Type B pancreatic cell (in vitro differentiated cells): Measurements from ENCODE around the gene CDCA3. TPM values are rescaled to one million over a fixed set of nuclear protein-coding genes. Genes with fewer than 3 reads are reported as not detected.

Experiments
- DNase-seq: peaks from one replicate; pipeline ENCODE4 v3.0.0; 2021; ENCODE audit warnings: mixed read lengths; ENCODE audit not compliant: unreplicated experiment; ENCODE audit errors: extremely low spot score
- H3K27ac Mint-ChIP-seq: 2 replicates; pipeline ENCODE4 v1.8.0; 2021; ENCODE audit warnings: mild to moderate bottlenecking, mixed read lengths
- H3K27me3 Mint-ChIP-seq: 2 replicates; pipeline ENCODE4 v1.8.0; 2021; ENCODE audit warnings: mixed read lengths
- H3K36me3 Mint-ChIP-seq: 2 replicates; pipeline ENCODE4 v1.8.0; 2021; ENCODE audit warnings: mixed read lengths
- H3K4me1 Mint-ChIP-seq: one replicate; pipeline ENCODE4 v1.8.0; 2021; ENCODE audit warnings: mixed read lengths; ENCODE audit not compliant: unreplicated experiment
- H3K4me3 Mint-ChIP-seq: 2 replicates; pipeline ENCODE4 v1.8.0; 2021; ENCODE audit warnings: mild to moderate bottlenecking, mixed read lengths
- H3K9me3 Mint-ChIP-seq: 2 replicates; pipeline ENCODE4 v1.8.0; 2021; ENCODE audit warnings: mixed read lengths
- CTCF ChIP-seq: fragments of 200-600 bp; sonication (generic); conservative IDR thresholded peaks from 2 replicates; pipeline ENCODE4 v1.5.0; 2021; ENCODE audit warnings: antibody characterized with exemption, mild to moderate bottlenecking
- total RNA-seq: library from RNA; stranded (reverse); gene quantifications from 2 replicates; pipeline ENCODE4 v1.2.1, GENCODE V29; 2021; ENCODE audit warnings: low replicate concordance

CDCA3 gene
- total RNA-seq, 1 donor from 2014 or later, result 33.5 TPM

GRCh38 chr12:6838854-6839253, 12.2 kb downstream of the CDCA3 start:
- H3K9me3 Mint-ChIP-seq, result no peaks in the 10 kb centered on the region
- TF ChIP-seq CTCF, result no peak
- peaks cover 28% of the 10 kb centered on the region for H3K36me3 Mint-ChIP-seq
- H3K27ac Mint-ChIP-seq, result no peak overlapping the region
- no peaks in the 10 kb centered on the region for H3K27me3 Mint-ChIP-seq
- no peak overlapping the region for H3K4me3 Mint-ChIP-seq
- no peaks in the 10 kb centered on the region for H3K4me1 Mint-ChIP-seq
- no peak for DNase-seq

- H3K36me3 Mint-ChIP-seq, result peaks cover 25% of the 10 kb centered on the region
- H3K4me1 Mint-ChIP-seq, result no peaks in the 10 kb centered on the region
- H3K4me3 Mint-ChIP-seq, result no peak overlapping the region
- no peak for DNase-seq
- no peaks in the 10 kb centered on the region for H3K9me3 Mint-ChIP-seq
- no peaks in the 10 kb centered on the region for H3K27me3 Mint-ChIP-seq
- H3K27ac Mint-ChIP-seq, result no peak overlapping the region
- TF ChIP-seq CTCF, result no peak
Measured at GRCh38 chr12:6837370-6838060, 13.6 kb downstream of the CDCA3 start.

- no peak for TF ChIP-seq CTCF
- Mint-ChIP-seq H3K27me3 (no peaks in the 10 kb centered on the region), H3K4me1 (no peaks in the 10 kb centered on the region), H3K27ac (no peak overlapping the region), H3K9me3 (no peaks in the 10 kb centered on the region), H3K4me3 (no peak overlapping the region), H3K36me3 (peaks cover 26% of the 10 kb centered on the region)
- no peak for DNase-seq
Measured at GRCh38 chr12:6836851-6837250, 14.2 kb downstream of the CDCA3 start.

GRCh38 chr12:6834873-6835272, 16.2 kb downstream of the CDCA3 start:
- no peak for DNase-seq
- Mint-ChIP-seq H3K9me3 (no peaks in the 10 kb centered on the region), H3K36me3 (peaks cover 31% of the 10 kb centered on the region), H3K4me3 (no peak overlapping the region), H3K27me3 (no peaks in the 10 kb centered on the region), H3K4me1 (no peaks in the 10 kb centered on the region), H3K27ac (no peak overlapping the region)
- TF ChIP-seq CTCF, result no peak

GRCh38 chr12:6834254-6834653, 16.8 kb downstream of the CDCA3 start:
- peaks cover 3% of the 10 kb centered on the region for H3K27me3 Mint-ChIP-seq
- TF ChIP-seq CTCF, result no peak
- no peak overlapping the region for H3K4me3 Mint-ChIP-seq
- H3K36me3 Mint-ChIP-seq, result peaks cover 31% of the 10 kb centered on the region
- DNase-seq, result no peak
- no peak overlapping the region for H3K27ac Mint-ChIP-seq
- H3K4me1 Mint-ChIP-seq, result no peaks in the 10 kb centered on the region
- H3K9me3 Mint-ChIP-seq, result no peaks in the 10 kb centered on the region
